GM12878 (cell line): Measurements from ENCODE around the gene ITPR2. TPM values are rescaled to one million over a fixed set of nuclear protein-coding genes. Genes with fewer than 3 reads are reported as not detected.

Experiments used
- ATAC-seq: fragments of 200-7000 bp; cut with Tn5 transposase; 3 replicates; pipeline ENCODE4 v1.9.1; 2020; ENCODE audit warnings: mild to moderate bottlenecking, moderate library complexity
- BruUV-seq: library from RNA; stranded (reverse); fragments of 400-500 nt; replicated peaks from 2 replicates; lab custom pipeline; 2021; lab: Mats Ljungman, UMichigan
- CTCF ChIA-PET: fragments of 300-600 bp; sonication (Branson Sonifier 250); formaldehyde crosslinking; extraction: SDS; loops from one replicate; lab custom pipeline; 2021; ENCODE audit warnings: inconsistent platforms; lab: Yijun Ruan, JAX
- POLR2A ChIA-PET: fragments of 350-600 bp; formaldehyde crosslinking; extraction: SDS; loops from one replicate; lab custom pipeline; 2021; ENCODE audit warnings: inconsistent platforms; lab: Charles Lee
- RAD21 ChIA-PET: fragments of 300-600 bp; sonication (Branson Sonifier 250); formaldehyde crosslinking; loops from one replicate; lab custom pipeline; 2023; ENCODE audit warnings: antibody characterized with exemption; ENCODE audit not compliant: unreplicated experiment; lab: Charles Lee
- SMC1A ChIA-PET: fragments of 300-600 bp; sonication (Branson Sonifier 250); formaldehyde crosslinking; loops from one replicate; lab custom pipeline; 2023; ENCODE audit not compliant: unreplicated experiment, uncharacterized antibody; lab: Charles Lee
- DNase-seq: peaks from one replicate; pipeline ENCODE4 v3.0.0-alpha.2; 2011; ENCODE audit warnings: low read depth, low spot score
- FAIRE-seq: peaks from 3 replicates; lab custom pipeline; 2011; peaks lifted over from hg19 to GRCh38; lab: Jason Lieb, UNC
- H2AFZ ChIP-seq: 2 replicates; pipeline ENCODE4 v1.6.0; 2011; ENCODE audit warnings: low read depth, low read length, control low read depth; ENCODE audit not compliant: control insufficient read depth
- H3K27ac ChIP-seq: 2 replicates; pipeline ENCODE4 v1.5.1; 2011; ENCODE audit warnings: control low read depth; ENCODE audit not compliant: control insufficient read depth, insufficient read depth
- H3K27me3 ChIP-seq, 2 experiments: replicated peaks in 1 of 2; 2 replicates each; pipeline versions ENCODE4 v1.6.0 to v1.6.1; 2011; ENCODE audit warnings: low read length in 1 of 2; ENCODE audit not compliant: control insufficient read depth in 2 of 2, insufficient read depth in 2 of 2
- H3K36me3 ChIP-seq, 2 experiments: 2 replicates each; pipeline ENCODE4 v1.5.1; 2011; ENCODE audit warnings: low read length in 1 of 2; ENCODE audit not compliant: control insufficient read depth in 2 of 2, insufficient read depth in 2 of 2
- H3K4me1 ChIP-seq: 2 replicates; pipeline ENCODE4 v1.6.1; 2011; ENCODE audit warnings: mild to moderate bottlenecking, low read length, moderate library complexity, mixed read lengths; ENCODE audit not compliant: control insufficient read depth, insufficient read depth
- H3K4me2 ChIP-seq: 2 replicates; pipeline ENCODE4 v1.6.0; 2011; ENCODE audit warnings: control low read depth; ENCODE audit not compliant: control insufficient read depth, insufficient read depth
- H3K4me3 ChIP-seq: fragments of 200-600 bp; sonication (generic); 2 replicates; pipeline ENCODE4 v1.5.1; 2016
- H3K79me2 ChIP-seq: 2 replicates; pipeline ENCODE4 v1.6.0; 2011; ENCODE audit warnings: low read length; ENCODE audit not compliant: control insufficient read depth, insufficient read depth
- H3K9ac ChIP-seq: 2 replicates; pipeline ENCODE4 v1.8.0; 2011; ENCODE audit warnings: low read length, control low read depth, mixed read lengths; ENCODE audit not compliant: control insufficient read depth, insufficient read depth
- H3K9me3 ChIP-seq: replicated peaks from 3 replicates; pipeline ENCODE4 v1.5.1; 2011; ENCODE audit warnings: mild to moderate bottlenecking, low read length; ENCODE audit not compliant: control insufficient read depth, insufficient read depth
- H4K20me1 ChIP-seq: 2 replicates; pipeline ENCODE4 v1.6.0; 2011; ENCODE audit not compliant: control insufficient read depth, insufficient read depth
- ATF7 ChIP-seq: fragments of 450-650 bp; IDR thresholded peaks from 2 replicates; pipeline ENCODE4 v1.6.1; 2016; ENCODE audit warnings: low read depth, mild to moderate bottlenecking
- BHLHE40 ChIP-seq, 2 experiments: fragments of 450-650 bp in 1 of 2; IDR thresholded peaks; 2 replicates each; pipeline ENCODE4 v1.6.1; 2011 to 2017; ENCODE audit warnings: low read depth in 2 of 2, borderline replicate concordance in 1 of 2, improper control_type of control experiment in 1 of 2, low read length in 1 of 2, mild to moderate bottlenecking in 1 of 2
- CREB1 ChIP-seq: IDR thresholded peaks from 2 replicates; pipeline ENCODE4 v1.6.1; 2012; ENCODE audit warnings: low read depth, mild to moderate bottlenecking, inconsistent platforms
- CREM ChIP-seq: IDR thresholded peaks from 2 replicates; pipeline ENCODE4 v1.6.1; 2014; ENCODE audit warnings: antibody characterized with exemption, low read depth
- DPF2 ChIP-seq: fragments of 450-650 bp; IDR thresholded peaks from 2 replicates; pipeline ENCODE4 v1.6.1; 2017; ENCODE audit warnings: mild to moderate bottlenecking
- HCFC1 ChIP-seq: fragments of 150-350 bp; IDR thresholded peaks from 2 replicates; pipeline ENCODE4 v1.6.1; 2014; ENCODE audit warnings: low read length
- HDAC2 ChIP-seq: fragments of 200-600 bp; sonication (generic); IDR thresholded peaks from 2 replicates; pipeline ENCODE4 v1.6.1; 2017
- HDGF ChIP-seq: fragments of 450-650 bp; IDR thresholded peaks from 2 replicates; pipeline ENCODE4 v1.6.1; 2016; ENCODE audit warnings: antibody characterized with exemption
- KLF5 ChIP-seq: fragments of 450-650 bp; IDR thresholded peaks from 2 replicates; pipeline ENCODE4 v1.6.1; 2014; ENCODE audit warnings: mild to moderate bottlenecking; ENCODE audit not compliant: partially characterized antibody
- MXI1 ChIP-seq: fragments of 150-350 bp; IDR thresholded peaks from 2 replicates; pipeline ENCODE4 v1.6.1; 2011; ENCODE audit warnings: low read depth, mild to moderate bottlenecking, inconsistent platforms, low read length, improper control_type of control experiment
- MYB ChIP-seq: fragments of 150-350 bp; IDR thresholded peaks from 2 replicates; pipeline ENCODE4 v1.6.1; 2014; ENCODE audit warnings: mild to moderate bottlenecking, low read depth, low read length, borderline replicate concordance
- NKRF ChIP-seq: fragments of 450-650 bp; conservative IDR thresholded peaks from 2 replicates; pipeline ENCODE4 v1.6.1; 2017; ENCODE audit warnings: mild to moderate bottlenecking, moderate library complexity
- NRF1 ChIP-seq: conservative IDR thresholded peaks from 2 replicates; pipeline ENCODE4 v1.6.1; 2011; ENCODE audit warnings: mild to moderate bottlenecking, low read depth, low read length, improper control_type of control experiment
- RB1 ChIP-seq: fragments of 450-650 bp; formaldehyde crosslinking; IDR thresholded peaks from 2 replicates; pipeline ENCODE4 v1.6.1; 2017; ENCODE audit warnings: mild to moderate bottlenecking, borderline replicate concordance
- RUNX3 ChIP-seq: IDR thresholded peaks from 2 replicates; pipeline ENCODE4 v1.6.1; 2012; ENCODE audit warnings: low read length, inconsistent platforms
- SP1 ChIP-seq: IDR thresholded peaks from one replicate; pipeline ENCODE4 v1.6.1; 2011; ENCODE audit warnings: low read depth, low read length
- SRF ChIP-seq, 2 experiments: IDR thresholded peaks; 2 replicates each; pipeline ENCODE4 v1.6.1; 2011; ENCODE audit warnings: low read depth in 2 of 2, low read length in 2 of 2, mild to moderate bottlenecking in 1 of 2, moderate library complexity in 1 of 2
- SUPT20H ChIP-seq: IDR thresholded peaks from 2 replicates; pipeline ENCODE4 v1.6.1; 2011; ENCODE audit warnings: low read depth, mild to moderate bottlenecking, low read length, moderate library complexity, borderline replicate concordance; ENCODE audit not compliant: control insufficient read depth
- TARDBP ChIP-seq: IDR thresholded peaks from 2 replicates; pipeline ENCODE4 v1.6.1; 2016; ENCODE audit warnings: borderline replicate concordance
- TCF7 ChIP-seq: IDR thresholded peaks from 2 replicates; pipeline ENCODE4 v1.6.1; 2014; ENCODE audit warnings: antibody characterized with exemption, borderline replicate concordance
- ZNF622 ChIP-seq: fragments of 450-650 bp; IDR thresholded peaks from 2 replicates; pipeline ENCODE4 v1.6.1; 2017; ENCODE audit warnings: mild to moderate bottlenecking, inconsistent platforms
- WGBS: methylation state at CpG from one replicate; pipeline ENCODE4 v1.1.6; 2016; ENCODE audit warnings: low lambda C conversion rate; ENCODE audit not compliant: insufficient replicate concordance, insufficient coverage; ENCODE audit errors: missing lambda C conversion rate; 5-methylcytosine and 5-hydroxymethylcytosine counted together
- in situ Hi-C: fragments of 300-500 bp; cut with MboI; formaldehyde crosslinking; loops from 9 replicates; pipeline ENCODE4 v1.14.3; 2018; ENCODE audit warnings: mixed read lengths
- intact Hi-C: fragments of 100-400 bp; cut with micrococcal nuclease; formaldehyde crosslinking; loops from one replicate; pipeline ENCODE4 v1.14.2; 2022; ENCODE audit not compliant: unreplicated experiment
- polyA plus RNA-seq, 11 experiments: library from polyadenylated mRNA; depleted of rRNA in 4 of 11; unstranded in 6 of 11; stranded (reverse) in 5 of 11; fragments of >200 nt; fragmentation: Nextera tagmentation in 4 of 11; fragmentation: Illumina TruSeq in 1 of 11; extraction: Ambion mirVana in 4 of 11; extraction: Trizol in 1 of 11; gene quantifications; 1 replicate in 1 of 11; 2 replicates in 10 of 11; pipeline versions ENCODE4 v1.2.1 to v1.2.3, GENCODE V29; 2011 to 2016; ENCODE audit warnings: inconsistent platforms in 2 of 11, missing spikeins in 2 of 11, low read depth in 1 of 11
- total RNA-seq, 4 experiments: library from RNA; depleted of rRNA in 3 of 4; stranded (reverse); fragments of >200 nt in 3 of 4; fragmentation: Illumina TruSeq in 1 of 4; extraction: Trizol in 1 of 4; gene quantifications; 2 replicates each; pipeline versions ENCODE4 v1.2.1 to v1.2.3, GENCODE V29; 2013 to 2021

Gene ITPR2
- total and polyA plus RNA-seq, 10 of the 15 experiments (the other 5 are each of a cell fraction or from before 2014, with no cell fraction given): 7.5 to 76.2 (median 47.1) TPM

GRCh38 chr12:26298785-26299621 lies 534.0 kb downstream of the ITPR2 start:
- peaks cover 20% of the 10 kb centered on the region for H3K4me1 ChIP-seq
- H3K4me3 ChIP-seq: 0 out of 2 replicates have a peak overlapping the region, but pooled peaks have one; percentile 4
- ChIA-PET SMC1A (interaction anchor here (0.6 to 11.1 kb wide), 35 partner anchors 12 to 184 kb away, joined by 3 to 203 read pairs (median 4); partner anchors contain the start of gene SSPN), POLR2A (interaction anchor here (0.6 to 4.3 kb wide), 10 partner anchors 17 to 491 kb away, joined by 3 to 41 read pairs (median 4); no protein-coding TSS in a partner anchor), RAD21 (interaction anchor here (0.6 to 5.7 kb wide), 29 partner anchors 8 to 201 kb away, joined by 3 to 111 read pairs (median 5); partner anchors contain the start of gene BHLHE41), CTCF (interaction anchor here (0.7 to 3.4 kb wide), 19 partner anchors 9 to 419 kb away, joined by 3 to 46 read pairs (median 4); no protein-coding TSS in a partner anchor)
- intact Hi-C loops: loop anchor here (1.0 kb wide), 2 partner anchors 25 to 143 kb away; no protein-coding TSS in a partner anchor
- BruUV-seq: no TSS peak
- in situ Hi-C loops: no loop called here
- peak; percentile 91 for DNase-seq
- H3K27ac ChIP-seq: peak overlapping the region; percentile 61; the same call in 1 of the 2 replicates
- H3K79me2 ChIP-seq: no peaks in the 10 kb centered on the region
- no peak overlapping the region; the same call in 1 of the 2 replicates for H2AFZ ChIP-seq
- H3K9me3 ChIP-seq: no peaks in the 10 kb centered on the region
- H4K20me1 ChIP-seq: no peaks in the 10 kb centered on the region
- peak; percentile 96 for FAIRE-seq
- H3K27me3 ChIP-seq: no peaks in the 10 kb centered on the region; a peak in 1 of 4 replicates
- peak; percentile 98 for ATAC-seq
- peak overlapping the region; percentile 79 for H3K4me2 ChIP-seq
- under 1% methylated on average over 6 of the region's 6 CpGs for WGBS
- no peaks in the 10 kb centered on the region for H3K36me3 ChIP-seq
- no peak overlapping the region for H3K9ac ChIP-seq
- TF ChIP-seq KLF5: peak; percentile 4
- no peak for TF ChIP-seq HDGF
- peak; percentile 70 to 78; a peak in 3 of 4 replicates for TF ChIP-seq BHLHE40 (IDR thresholded peaks at IDR 0.05; ENCODE audit: borderline replicate concordance in 1 of 2, low read depth in 2 of 2, low read length in 1 of 2)
- TF ChIP-seq SUPT20H: no peak
- TF ChIP-seq SRF (IDR thresholded peaks at IDR 0.05; ENCODE audit: low read depth in 2 of 2, low read length in 2 of 2): no peak
- TF ChIP-seq DPF2: peak; percentile 99
- TF ChIP-seq RB1: no peak
- TF ChIP-seq RUNX3: peak; percentile 96
- TF ChIP-seq MYB: no peak
- TF ChIP-seq SP1: peak; percentile 55
- TF ChIP-seq CREM: peak; percentile 82
- TF ChIP-seq HCFC1: no peak
- no peak for TF ChIP-seq TARDBP
- TF ChIP-seq CREB1: peak; percentile 59; the same call in 1 of the 2 replicates
- no peak for TF ChIP-seq HDAC2
- peak; percentile 83; the same call in 1 of the 2 replicates for TF ChIP-seq MXI1
- TF ChIP-seq NRF1: no peak
- no peak for TF ChIP-seq TCF7
- peak; percentile 97 for TF ChIP-seq ATF7
- TF ChIP-seq ZNF622: no peak
- no peak for TF ChIP-seq NKRF
